HG02870 (cell line): ENCODE data around the gene BSCL2.
A peak's percentile ranks its signal among the peaks of the same experiment; 100 is the strongest.
"Not testable (repeated sequence)": the region's sequence is repeated elsewhere in the genome, so short reads cannot be mapped to it uniquely, and the experiment has no call there.

Source experiments
- ATAC-seq: cut with Tn5 transposase; IDR thresholded peaks from one replicate; pipeline ENCODE4 v1.9.1; 2021; ENCODE audit warnings: mild to moderate bottlenecking, moderate library complexity; ENCODE audit not compliant: unreplicated experiment

The BSCL2 gene

GRCh38 chr11:62707277-62707861 is at the start of gene BSCL2, which contains the start of gene GNG3:
Gene BSCL2 (minus strand): TSS chr11:62707424. CDS start chr11:62707195, 229 bp downstream.
Gene GNG3 (plus strand): TSS chr11:62707676. CDS start chr11:62708296, 620 bp downstream.
- ATAC-seq: no peak

- no peak for ATAC-seq
Measured at GRCh38 chr11:62755086-62755615, 47.9 kb upstream of the BSCL2 start.

GRCh38 chr11:62753736-62754603 is 46.7 kb upstream of the BSCL2 start, which contains the start of gene ZBTB3:
Gene ZBTB3 (minus strand): TSS chr11:62754160. CDS start chr11:62753664, 496 bp downstream.
- ATAC-seq: peak; percentile 95

GRCh38 chr11:62752994-62753735 is 45.9 kb upstream of the BSCL2 start:
- ATAC-seq: no peak

- no peak for ATAC-seq
Measured at GRCh38 chr11:62752177-62752785, 45.1 kb upstream of the BSCL2 start.

GRCh38 chr11:62749931-62750330 is 42.7 kb upstream of the BSCL2 start:
- not testable (repeated sequence) for ATAC-seq

GRCh38 chr11:62747475-62748160 is 40.4 kb upstream of the BSCL2 start:
- ATAC-seq: no peak

- no peak for ATAC-seq
Measured at GRCh38 chr11:62737196-62737595, 30.0 kb upstream of the BSCL2 start.

- no peak for ATAC-seq
Measured at GRCh38 chr11:62732830-62733229, 25.6 kb upstream of the BSCL2 start.

GRCh38 chr11:62730076-62730475 is 22.9 kb upstream of the BSCL2 start:
- not testable (repeated sequence) for ATAC-seq

GRCh38 chr11:62728171-62728988 is 21.2 kb upstream of the BSCL2 start, which contains the start of gene TTC9C:
Gene TTC9C (plus strand): TSS chr11:62728486. CDS start chr11:62728849, 363 bp downstream.
- ATAC-seq: peak; percentile 18

GRCh38 chr11:62727872-62728170 is 20.6 kb upstream of the BSCL2 start:
- peak; percentile 55 for ATAC-seq

- ATAC-seq: peak; percentile 65
Measured at GRCh38 chr11:62727165-62727871, 20.1 kb upstream of the BSCL2 start, which contains the start of gene HNRNPUL2. Gene HNRNPUL2 (minus strand): TSS chr11:62727457. CDS start chr11:62727156, 301 bp downstream.

GRCh38 chr11:62726915-62727164 is 19.6 kb upstream of the BSCL2 start:
- peak; percentile 8 for ATAC-seq

GRCh38 chr11:62726156-62726914 is 19.1 kb upstream of the BSCL2 start:
- ATAC-seq: no peak

GRCh38 chr11:62725646-62726045 is 18.4 kb upstream of the BSCL2 start:
- no peak for ATAC-seq

GRCh38 chr11:62724171-62724570 is 16.9 kb upstream of the BSCL2 start:
- ATAC-seq: no peak

GRCh38 chr11:62721994-62722393 is 14.8 kb upstream of the BSCL2 start:
- no peak for ATAC-seq
